Myocyte (in vitro differentiated cells): ENCODE results near the gene KRT2. TPM values are rescaled to one million over a fixed set of nuclear protein-coding genes. Genes with fewer than 3 reads are reported as not detected.

Source experiments
- DNase-seq: peaks from one replicate; pipeline ENCODE4 v3.0.0-alpha.2; 2012; ENCODE audit warnings: low read depth
- total RNA-seq: library from RNA; depleted of rRNA; stranded (reverse); fragments of >200 nt; gene quantifications from 2 replicates; pipeline ENCODE4 v1.2.3, GENCODE V29; 2014

The KRT2 gene
- total RNA-seq, 1 donor from 2014 or later = not detected

- DNase-seq = no peak
Measured at GRCh38 chr12:52667509-52667908, 15.5 kb upstream of the KRT2 start.

- no peak for DNase-seq
Measured at GRCh38 chr12:52666471-52666870, 14.5 kb upstream of the KRT2 start.

GRCh38 chr12:52663420-52663819 is 11.4 kb upstream of the KRT2 start:
- DNase-seq = no peak

DNA sequence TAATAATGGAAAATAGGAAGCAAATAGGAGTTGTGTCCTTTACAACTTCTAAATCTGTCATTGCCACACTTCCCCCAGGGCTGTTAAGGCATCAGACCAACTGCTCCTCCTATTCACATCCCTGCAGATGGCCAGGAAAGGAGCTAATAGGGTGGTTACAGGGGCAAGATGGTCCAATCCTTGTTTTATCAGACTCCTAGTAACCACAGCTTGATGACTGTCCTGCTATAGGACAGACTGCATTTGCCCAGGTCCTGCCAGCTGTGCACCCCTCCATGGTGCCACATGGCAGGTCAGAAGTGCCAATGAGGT is 10.9 kb upstream of the KRT2 start:
- DNase-seq = no peak

GRCh38 chr12:52662093-52662917 is 10.3 kb upstream of the KRT2 start:
- no peak for DNase-seq

DNA sequence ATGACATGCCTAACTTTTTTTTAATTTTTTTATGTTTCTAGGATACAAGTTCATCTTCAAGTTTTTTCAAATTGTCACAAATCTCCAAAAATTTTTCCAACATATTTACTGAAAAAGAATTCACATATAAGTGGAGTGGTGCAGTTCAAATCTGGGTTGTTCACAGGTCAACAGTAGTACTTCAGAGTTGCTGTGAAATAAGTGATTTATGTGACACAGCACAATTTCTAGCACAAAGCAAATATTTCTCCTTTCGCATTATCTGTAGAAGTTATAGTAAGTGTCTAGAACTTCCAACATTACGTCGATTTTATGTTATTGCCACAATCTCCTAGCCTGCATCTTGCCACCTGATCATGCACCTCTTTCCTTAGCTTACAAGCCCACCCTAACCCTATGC is 9.7 kb upstream of the KRT2 start:
- no peak for DNase-seq

DNA sequence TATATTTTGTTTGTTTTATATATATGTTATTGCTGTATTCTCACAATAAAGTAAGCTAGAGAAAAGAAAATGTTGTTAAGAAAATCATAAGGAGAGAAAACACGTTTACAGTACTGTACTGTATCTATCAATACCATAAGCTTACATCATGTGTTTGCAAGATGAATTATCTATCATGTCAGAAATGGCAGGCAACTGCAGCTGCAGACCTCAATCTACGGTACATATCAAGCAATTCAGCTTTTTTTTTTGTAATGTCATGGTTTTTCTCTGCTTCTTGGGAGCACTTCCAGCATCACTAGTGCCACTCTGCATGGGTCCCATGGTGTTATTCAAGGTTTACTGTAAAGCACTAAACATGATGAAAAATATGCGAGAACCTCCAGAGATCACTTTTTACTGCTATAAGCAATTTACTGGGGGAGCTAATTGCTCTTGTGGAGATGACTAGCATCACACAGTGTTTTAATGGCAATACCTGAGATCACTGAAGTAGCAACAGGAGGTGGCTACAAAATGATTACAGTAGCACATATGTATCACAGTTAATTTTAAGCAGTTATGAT is 9.0 kb upstream of the KRT2 start:
- no peak for DNase-seq

- no peak for DNase-seq
Measured at GRCh38 chr12:52659951-52660350, 7.9 kb upstream of the KRT2 start.

GRCh38 chr12:52659395-52659794 is 7.4 kb upstream of the KRT2 start:
- no peak for DNase-seq

GRCh38 chr12:52658196-52658595 is 6.2 kb upstream of the KRT2 start:
- no peak for DNase-seq

GRCh38 chr12:52657250-52657902 is 5.4 kb upstream of the KRT2 start:
- no peak for DNase-seq

DNA sequence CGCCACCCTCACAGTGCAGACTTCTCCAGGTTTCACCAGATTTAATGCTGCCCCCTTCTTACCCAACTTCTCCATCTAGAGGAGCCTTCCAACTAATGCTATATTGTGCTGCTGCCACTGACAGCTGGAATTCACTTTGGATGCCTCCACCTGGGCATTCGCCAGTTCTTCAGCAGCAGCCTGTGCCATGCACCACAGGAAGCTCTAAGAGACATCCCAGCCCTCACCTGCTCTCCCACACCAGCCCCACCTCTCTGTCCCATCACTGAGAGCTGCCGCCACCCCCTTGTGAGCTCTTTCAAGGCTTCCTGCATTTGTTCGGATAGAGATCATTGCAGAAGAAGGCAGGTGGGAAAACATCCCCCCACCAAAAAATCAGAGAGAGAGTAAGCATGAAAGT is 4.6 kb upstream of the KRT2 start:
- no peak for DNase-seq

DNA sequence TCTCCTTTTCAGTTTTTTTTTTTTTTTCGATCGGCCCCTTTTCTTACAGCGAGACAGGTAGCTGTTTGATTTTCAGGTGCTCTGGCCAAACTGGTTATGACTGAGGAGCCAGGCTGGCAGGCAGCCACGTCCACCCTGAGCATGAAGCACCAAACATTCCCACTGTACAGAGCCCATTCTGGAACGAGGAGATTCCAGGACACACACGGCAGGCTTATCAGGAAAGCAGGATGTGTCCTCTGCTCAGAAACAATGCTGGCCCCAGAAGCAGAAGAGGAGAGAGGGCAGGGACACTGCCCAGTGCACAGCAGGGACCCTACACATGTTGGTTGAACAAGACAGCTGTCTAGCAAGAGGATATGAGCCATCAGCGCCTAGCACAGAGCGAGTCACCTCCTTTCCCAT is 3.7 kb upstream of the KRT2 start:
- DNase-seq = no peak

DNA sequence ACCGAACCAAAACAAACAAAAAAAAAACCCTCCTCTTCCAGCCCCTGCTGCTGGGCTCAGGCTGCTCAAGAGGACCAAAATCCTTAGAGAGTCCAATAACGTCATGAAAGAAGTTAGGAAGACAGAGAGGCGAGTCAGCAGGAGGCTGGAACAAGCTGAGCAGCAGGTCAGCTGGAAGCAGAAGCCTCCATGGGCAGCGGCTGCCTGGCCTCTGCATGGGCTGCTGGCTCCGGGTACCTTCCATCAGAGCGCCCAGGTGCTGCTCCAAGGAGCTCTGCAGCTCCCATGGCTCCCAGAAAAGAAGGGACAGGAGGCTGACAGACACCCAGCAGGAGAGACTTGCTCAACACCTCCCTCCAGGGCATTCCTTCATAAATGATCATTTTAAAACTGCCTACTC is 3.2 kb upstream of the KRT2 start:
- no peak for DNase-seq

- peak; percentile 10 for DNase-seq
Measured at GRCh38 chr12:52650520-52651081, 1.4 kb downstream of the KRT2 start.

DNA sequence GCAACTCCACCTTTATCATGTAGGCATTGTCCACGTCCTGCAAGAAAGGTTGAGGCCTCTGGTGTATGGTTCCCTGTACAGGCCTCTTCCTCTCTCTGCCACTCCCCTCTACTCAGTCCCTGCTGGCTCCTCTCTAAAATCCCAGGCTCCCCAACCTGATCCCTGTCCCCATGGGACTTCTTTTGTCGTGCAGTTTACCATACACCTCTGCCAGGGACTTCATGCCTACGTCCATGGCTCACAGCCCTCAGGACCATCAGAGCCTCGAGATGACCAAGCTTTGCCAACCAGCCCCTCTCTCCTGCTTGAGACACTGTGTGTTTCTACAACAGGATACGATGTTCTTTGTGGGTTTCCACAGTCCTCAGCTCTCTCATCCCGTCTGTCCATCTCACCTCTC is 2.9 kb downstream of the KRT2 start:
- DNase-seq = no peak

- no peak for DNase-seq
Measured at GRCh38 chr12:52648012-52648550, 3.9 kb downstream of the KRT2 start.

GRCh38 chr12:52647601-52648000 is 4.4 kb downstream of the KRT2 start:
- no peak for DNase-seq

- DNase-seq = no peak
Measured at GRCh38 chr12:52646613-52647012, 5.4 kb downstream of the KRT2 start.

DNA sequence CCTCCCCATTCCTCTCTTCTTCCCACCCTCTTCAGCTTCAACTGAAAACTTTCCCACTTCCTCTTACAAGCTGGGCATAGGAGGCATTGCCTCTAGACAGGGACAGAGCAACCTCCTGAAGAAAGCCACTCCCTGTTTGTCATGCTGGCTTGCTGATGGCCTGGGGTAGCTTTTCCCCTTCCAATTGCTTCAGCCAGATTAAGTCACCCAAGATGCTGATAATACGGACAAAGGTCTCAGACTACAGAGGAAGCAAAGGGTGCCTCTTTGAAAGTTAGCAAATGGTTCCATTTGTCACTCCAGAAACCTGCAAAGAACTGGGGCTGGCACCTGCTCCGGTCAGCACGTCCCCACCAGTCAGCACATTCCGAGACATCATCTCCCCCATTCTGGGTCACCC is 6.0 kb downstream of the KRT2 start:
- DNase-seq = no peak

DNA sequence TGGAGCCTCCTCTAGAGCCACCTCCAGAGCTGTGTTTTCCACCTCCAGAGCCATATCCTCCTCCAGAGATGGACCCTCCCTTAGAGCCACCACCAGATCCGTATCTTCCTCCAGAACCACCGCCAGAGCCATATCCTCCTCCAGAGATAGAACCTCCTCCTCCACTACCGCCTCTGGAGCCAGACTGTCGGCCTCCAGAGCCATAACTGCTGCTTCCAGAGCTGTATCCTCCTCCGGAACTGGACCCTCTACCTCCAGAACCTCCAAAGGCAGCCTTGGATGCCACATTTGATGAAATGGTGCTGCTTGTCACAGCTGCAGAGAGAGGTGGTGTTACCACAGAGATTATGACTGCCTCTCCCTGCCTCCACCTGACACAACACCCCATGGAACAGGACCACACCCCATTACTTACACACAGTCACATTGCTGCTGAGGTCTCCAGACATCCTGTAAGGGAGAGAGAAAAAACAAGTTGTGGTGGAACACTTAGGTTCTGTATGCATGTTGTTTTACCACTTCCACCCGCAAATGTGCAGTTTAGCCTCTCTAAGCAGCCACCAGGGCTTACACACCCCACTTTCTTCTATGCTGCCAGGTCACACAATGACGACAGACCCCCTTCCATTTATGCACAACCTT is 6.8 kb downstream of the KRT2 start:
- DNase-seq = no peak

GRCh38 chr12:52644078-52644415 is 8.0 kb downstream of the KRT2 start:
- no peak for DNase-seq
